GM12874 (cell line): ENCODE measurements around the gene IRF5.

Experiments used
- CTCF ChIP-seq: IDR thresholded peaks from 2 replicates; pipeline ENCODE4 v1.5.1; 2011; ENCODE audit warnings: low read depth, mild to moderate bottlenecking, control low read depth, low read length, moderate library complexity; ENCODE audit not compliant: insufficient read depth

Gene IRF5

GRCh38 chr7:128920913-128921582 lies 16.7 kb upstream of the IRF5 start:
- TF ChIP-seq CTCF = no peak

GRCh38 chr7:128921866-128922440 lies 15.8 kb upstream of the IRF5 start:
- TF ChIP-seq CTCF = no peak

- TF ChIP-seq CTCF = no peak
Observed at GRCh38 chr7:128922496-128923410, 15.0 kb upstream of the IRF5 start.

- no peak for TF ChIP-seq CTCF
Observed at GRCh38 chr7:128923411-128923800, 14.3 kb upstream of the IRF5 start.

GRCh38 chr7:128924707-128925588 lies 12.8 kb upstream of the IRF5 start:
- TF ChIP-seq CTCF = no peak

GRCh38 chr7:128928159-128928813 lies 9.4 kb upstream of the IRF5 start:
- TF ChIP-seq CTCF = no peak
